Activated CD4-positive, alpha-beta T cell treated with anti-CD3 and anti-CD28 coated beads, Interleukin-2, amount 10 ng/mL, durations not matched to agents 24 days and 14 days (primary cell): ENCODE measurements around the gene SGCD. TPM values are rescaled to one million over a fixed set of nuclear protein-coding genes. Genes with fewer than 3 reads are reported as not detected.

Experiments
- DNase-seq: peaks from one replicate; pipeline ENCODE4 v3.0.0; 2022
- H3K27ac Mint-ChIP-seq: one replicate; pipeline ENCODE4 v1.8.0; 2022; ENCODE audit warnings: mild to moderate bottlenecking, mixed read lengths
- H3K27me3 Mint-ChIP-seq: one replicate; pipeline ENCODE4 v1.8.0; 2022; ENCODE audit warnings: mixed read lengths
- H3K36me3 Mint-ChIP-seq: one replicate; pipeline ENCODE4 v1.8.0; 2022; ENCODE audit warnings: low read depth, mild to moderate bottlenecking, mixed read lengths
- H3K4me1 Mint-ChIP-seq: one replicate; pipeline ENCODE4 v1.8.0; 2021; ENCODE audit warnings: mixed read lengths
- H3K4me3 Mint-ChIP-seq: one replicate; pipeline ENCODE4 v1.8.0; 2022; ENCODE audit warnings: mild to moderate bottlenecking, moderate library complexity, mixed read lengths
- H3K9me3 Mint-ChIP-seq: one replicate; pipeline ENCODE4 v1.8.0; 2021; ENCODE audit warnings: mixed read lengths
- intact Hi-C: fragments of 100-400 bp; cut with micrococcal nuclease; formaldehyde crosslinking; loops from one replicate; pipeline ENCODE4 v1.15.1; 2023
- total RNA-seq: library from RNA; stranded (reverse); gene quantifications from 2 replicates; pipeline ENCODE4 v1.2.3, GENCODE V29; 2022

The SGCD gene
- total RNA-seq, 1 donor from 2014 or later = not detected

- Mint-ChIP-seq H3K9me3 (peaks cover 5% of the 10 kb centered on the region), H3K4me3 (no peak overlapping the region), H3K4me1 (peaks cover 9% of the 10 kb centered on the region), H3K27ac (no peak overlapping the region), H3K27me3 (peaks cover 14% of the 10 kb centered on the region), H3K36me3 (peaks cover 2% of the 10 kb centered on the region)
- intact Hi-C loops = no loop called here
- DNase-seq = no peak
Measured at GRCh38 chr5:156802501-156802900, 475.5 kb downstream of the SGCD start.

GRCh38 chr5:156803404-156803803 lies 476.4 kb downstream of the SGCD start:
- Mint-ChIP-seq H3K9me3 (peaks cover 8% of the 10 kb centered on the region), H3K27ac (no peak overlapping the region), H3K36me3 (peaks cover 2% of the 10 kb centered on the region), H3K4me1 (peaks cover 9% of the 10 kb centered on the region), H3K4me3 (no peak overlapping the region), H3K27me3 (peaks cover 14% of the 10 kb centered on the region)
- intact Hi-C loops = no loop called here
- DNase-seq = no peak

GRCh38 chr5:156812959-156813358 lies 486.0 kb downstream of the SGCD start:
- Mint-ChIP-seq H3K36me3 (no peaks in the 10 kb centered on the region), H3K27ac (no peak overlapping the region), H3K9me3 (peaks cover 10% of the 10 kb centered on the region), H3K4me1 (peaks cover 3% of the 10 kb centered on the region), H3K4me3 (no peak overlapping the region), H3K27me3 (peaks cover 6% of the 10 kb centered on the region)
- intact Hi-C loops = loop anchor here (10.0 kb wide), 2 partner anchors 868 to 1198 kb away; no protein-coding TSS in a partner anchor
- no peak for DNase-seq

GRCh38 chr5:156815988-156816599 lies 489.1 kb downstream of the SGCD start:
- Mint-ChIP-seq H3K9me3 (peaks cover under 1% of the 10 kb centered on the region), H3K27ac (peak overlapping the region; percentile 14), H3K36me3 (no peaks in the 10 kb centered on the region), H3K4me3 (no peak overlapping the region), H3K4me1 (peaks cover 3% of the 10 kb centered on the region), H3K27me3 (peaks cover 4% of the 10 kb centered on the region)
- DNase-seq = peak; percentile 81
- intact Hi-C loops = loop anchor here (10.0 kb wide), 2 partner anchors 871 to 1201 kb away; no protein-coding TSS in a partner anchor
